Measurements from ENCODE around the gene HDGFL3.
"Not testable (repeated sequence)": the region's sequence is repeated elsewhere in the genome, so short reads cannot be mapped to it uniquely, and the experiment has no call there.

HDGFL3 gene

DNA sequence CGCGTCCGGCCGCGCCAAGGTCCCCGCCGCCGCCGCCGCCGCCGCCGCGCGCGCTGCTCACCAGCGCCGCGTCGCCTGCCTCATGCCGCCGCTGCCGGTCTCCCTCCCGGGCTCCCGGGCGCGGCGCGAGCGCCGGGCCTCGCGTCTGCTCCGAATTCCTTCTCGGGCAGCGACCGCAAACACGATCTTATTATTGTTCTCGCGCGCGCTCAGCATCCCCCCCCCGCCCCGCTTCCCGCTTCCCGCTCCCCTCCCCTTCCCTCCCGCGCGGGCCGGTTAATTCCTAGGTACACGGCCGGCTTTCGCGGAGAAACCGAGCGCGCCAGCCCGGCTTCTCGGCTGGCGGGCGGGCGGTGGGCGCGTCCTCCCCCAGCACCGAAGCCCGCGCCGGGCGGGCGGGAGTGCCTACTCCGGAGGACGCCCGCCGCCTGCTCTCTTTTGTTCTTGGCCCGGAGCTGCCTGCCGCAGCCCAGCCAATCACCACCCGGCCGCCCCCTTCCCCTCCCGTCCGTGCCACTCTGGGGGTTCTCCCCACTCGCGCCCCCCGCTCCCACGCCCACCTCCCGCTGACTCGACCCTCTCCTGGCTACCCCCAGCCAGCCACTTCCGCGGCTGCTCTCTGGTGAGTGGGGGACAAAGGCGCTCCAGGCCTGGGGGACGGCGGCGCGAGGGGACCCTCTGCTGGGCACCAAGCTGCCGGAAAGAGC, at the start of gene HDGFL3:
Gene HDGFL3 (minus strand): TSS at position 164 of the 707 bp plus-strand sequence. CDS start 409 bp downstream, outside the sequence.
- intact Hi-C loops (cut with DNase I), result loop anchor here (5.0 kb wide), 1 partner anchor 141 kb away; the partner anchor contains the start of gene BTBD1
- peak; percentile 39 to 94 (median 65) for DNase-seq

DNA sequence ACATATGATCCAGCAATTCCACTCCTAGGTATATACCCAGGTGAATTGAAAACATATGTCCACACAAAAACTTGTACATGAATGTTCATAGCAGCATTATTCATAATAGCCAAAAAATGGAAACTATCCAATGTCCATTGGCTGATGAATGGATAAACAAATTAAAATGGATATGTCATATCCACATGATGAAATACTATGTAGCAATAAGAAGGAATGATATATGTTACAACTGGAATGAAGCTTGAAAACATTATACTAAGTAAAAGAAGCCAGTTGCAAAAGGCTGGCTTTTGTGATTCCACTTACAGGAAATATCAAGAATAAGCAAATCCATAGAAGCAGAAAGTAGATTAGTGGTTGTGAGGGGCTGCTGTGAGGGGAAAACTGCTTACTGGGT, 43.2 kb upstream of the HDGFL3 start:
- intact Hi-C loops (cut with DNase I), result no loop called here
- no peak for DNase-seq

DNA sequence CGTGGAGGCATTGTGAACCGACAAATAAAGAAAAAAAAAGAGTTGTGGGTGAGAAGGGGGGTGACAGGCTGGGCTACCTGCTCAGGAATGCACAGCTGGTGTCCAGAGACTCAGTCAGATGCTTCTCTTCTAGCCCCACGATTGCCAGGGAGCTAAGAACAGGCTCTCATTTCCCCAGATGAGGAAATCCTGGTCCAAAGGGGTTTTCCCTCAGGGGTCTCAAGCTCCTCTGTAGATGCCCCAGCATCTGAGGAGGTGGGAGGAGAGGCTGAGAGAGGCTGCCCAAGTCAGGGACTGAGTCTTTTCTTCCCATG, 41.4 kb upstream of the HDGFL3 start:
- intact Hi-C loops (cut with DNase I), result loop anchor here (2.0 to 10.0 kb wide), 3 partner anchors 132 to 786 kb away; no protein-coding TSS in a partner anchor
- DNase-seq, result no peak

DNA sequence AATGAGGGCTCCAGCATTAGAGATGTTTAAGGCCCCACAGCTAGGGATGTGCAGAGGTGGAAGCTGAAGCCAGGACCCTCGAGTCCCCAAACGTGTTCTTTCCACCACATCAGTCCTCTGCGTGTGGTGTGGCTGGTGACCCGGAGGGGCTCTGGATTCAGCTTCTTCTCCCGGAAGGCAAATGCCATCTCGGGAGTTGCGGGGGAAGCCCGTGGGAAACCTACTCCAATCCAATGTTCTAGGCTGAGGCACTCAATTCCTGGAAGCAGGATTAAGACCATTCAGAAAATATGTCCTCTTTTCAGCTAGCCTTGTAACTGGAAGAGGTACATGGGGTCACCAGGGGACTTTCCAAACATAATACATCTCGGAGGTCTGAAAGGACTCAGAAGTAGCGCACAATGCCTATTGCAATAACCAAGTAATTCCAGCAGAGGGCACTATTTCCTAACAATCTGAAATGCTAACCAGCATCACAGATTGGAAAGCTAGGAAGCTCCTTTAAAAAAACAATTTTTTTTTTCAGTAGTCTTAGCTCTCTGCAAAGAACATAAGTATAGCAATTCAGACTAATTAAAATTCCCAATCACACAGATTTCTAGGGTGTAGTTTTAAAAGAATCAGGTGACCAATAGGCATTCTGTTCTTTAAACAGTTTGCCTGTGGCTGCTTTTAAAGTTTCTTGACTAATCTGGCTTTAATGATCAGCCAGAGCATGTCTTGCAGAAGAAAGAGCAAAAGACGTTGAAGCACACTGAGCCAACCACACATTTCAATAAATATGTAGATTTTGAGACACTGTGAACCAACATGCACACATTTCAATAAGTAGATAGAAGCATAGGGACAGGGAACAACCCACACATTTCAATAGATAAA, 40.8 kb upstream of the HDGFL3 start:
- DNase-seq, result peak in 2 of 10 donors; percentile 26 to 83
- intact Hi-C loops (cut with DNase I), result loop anchor here (1.0 to 10.0 kb wide), 4 partner anchors 132 to 786 kb away; no protein-coding TSS in a partner anchor

DNA sequence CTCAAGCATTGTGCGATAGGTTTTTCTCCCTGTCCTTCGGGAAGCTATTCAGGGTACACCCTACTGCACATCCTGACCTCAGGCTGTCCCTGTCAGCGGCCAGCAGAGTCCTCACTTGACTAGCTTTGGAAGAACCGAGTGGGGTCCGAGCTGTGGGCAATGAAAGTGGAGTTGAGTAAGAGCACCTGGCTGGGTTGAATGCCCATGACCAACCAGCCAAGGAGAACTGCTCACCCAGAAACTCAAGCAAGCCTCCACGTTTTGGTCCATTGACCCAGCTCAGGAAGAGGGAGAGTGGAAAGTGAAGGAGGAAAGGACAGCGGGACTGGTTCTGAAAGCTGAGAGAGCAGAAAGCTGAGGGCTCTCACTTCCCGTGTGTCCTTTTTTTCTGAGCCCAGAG, 36.0 kb upstream of the HDGFL3 start:
- intact Hi-C loops (cut with DNase I), result loop anchor here (10.0 kb wide), 1 partner anchor 791 kb away; no protein-coding TSS in a partner anchor
- peak in 1 of 10 donors; percentile 59 for DNase-seq

DNA sequence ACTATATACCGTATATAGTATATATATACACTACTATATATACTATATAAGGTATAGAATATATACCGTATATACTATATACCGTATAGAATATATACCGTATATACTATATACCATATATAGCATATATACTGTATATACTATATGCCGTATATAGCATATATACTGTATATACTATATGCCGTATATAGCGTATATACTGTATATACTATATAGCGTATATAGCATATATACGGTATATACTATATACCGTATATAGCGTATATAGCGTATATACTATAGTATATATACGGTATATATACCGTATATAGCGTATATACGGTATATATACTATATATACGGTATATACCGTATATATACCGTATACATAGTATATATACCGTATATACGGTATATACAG, 22.6 kb upstream of the HDGFL3 start:
- intact Hi-C loops (cut with DNase I), result no loop called here
- no peak for DNase-seq

DNA sequence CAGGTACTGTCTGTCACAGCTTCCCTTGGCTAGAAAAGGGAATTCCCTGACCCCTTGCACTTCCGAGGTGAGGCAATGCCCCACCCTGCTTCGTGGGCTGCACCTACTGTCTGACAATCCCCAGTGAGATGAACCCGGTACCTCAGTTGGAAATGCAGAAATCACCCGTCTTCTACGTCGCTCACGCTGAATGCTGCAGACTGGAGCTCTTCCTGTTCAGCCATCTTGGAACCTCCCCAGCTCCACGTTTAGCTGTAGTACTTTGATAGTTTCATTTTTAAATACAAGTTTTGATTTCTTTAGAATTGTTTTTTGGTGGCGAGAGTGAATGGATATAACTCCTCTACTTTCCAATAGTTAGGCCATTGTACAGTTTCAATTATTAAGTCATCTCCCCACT, 17.8 kb upstream of the HDGFL3 start:
- no peak for DNase-seq
- intact Hi-C loops (cut with DNase I), result no loop called here

DNA sequence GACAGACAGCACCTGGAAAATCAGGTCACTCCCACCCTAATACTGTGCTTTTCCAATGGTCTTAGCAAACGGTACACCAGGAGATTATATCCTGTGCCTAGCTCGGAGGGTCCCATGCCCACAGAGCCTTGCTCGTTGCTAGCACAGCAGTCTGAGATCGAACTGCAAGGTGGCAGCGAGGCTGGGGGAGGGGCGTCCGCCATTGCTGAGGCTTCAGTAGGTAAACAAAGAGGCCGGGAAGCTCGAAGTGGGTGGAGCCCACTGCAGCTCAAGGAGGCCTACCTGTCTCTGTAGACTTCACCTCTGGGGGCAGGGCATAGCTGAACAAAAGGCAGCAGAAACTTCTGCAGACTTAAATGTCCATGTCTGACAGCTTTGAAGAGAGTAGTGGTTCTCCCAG, 14.2 kb upstream of the HDGFL3 start:
- peak in 1 of 10 donors; percentile 51 for DNase-seq
- intact Hi-C loops (cut with DNase I), result not testable (repeated sequence)

DNA sequence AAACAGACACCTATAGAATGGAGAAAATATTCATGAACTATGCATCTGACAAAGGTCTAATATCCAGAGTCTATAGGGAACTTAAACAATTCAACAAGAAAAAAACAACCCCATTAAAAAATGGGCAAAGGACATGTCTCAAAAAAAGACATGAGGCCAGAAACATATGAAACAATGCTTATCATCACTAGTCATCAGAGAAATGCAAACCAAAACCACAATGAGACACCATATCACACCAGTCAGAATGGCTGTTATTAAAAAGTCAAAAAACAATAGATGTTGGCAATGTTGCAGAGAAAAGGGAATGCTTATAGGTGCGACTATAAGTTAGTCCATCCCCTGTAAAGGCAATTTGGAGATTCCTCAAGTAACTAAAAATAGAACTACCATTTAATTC, 11.4 kb upstream of the HDGFL3 start:
- no peak for DNase-seq
- intact Hi-C loops (cut with DNase I), result no loop called here

DNA sequence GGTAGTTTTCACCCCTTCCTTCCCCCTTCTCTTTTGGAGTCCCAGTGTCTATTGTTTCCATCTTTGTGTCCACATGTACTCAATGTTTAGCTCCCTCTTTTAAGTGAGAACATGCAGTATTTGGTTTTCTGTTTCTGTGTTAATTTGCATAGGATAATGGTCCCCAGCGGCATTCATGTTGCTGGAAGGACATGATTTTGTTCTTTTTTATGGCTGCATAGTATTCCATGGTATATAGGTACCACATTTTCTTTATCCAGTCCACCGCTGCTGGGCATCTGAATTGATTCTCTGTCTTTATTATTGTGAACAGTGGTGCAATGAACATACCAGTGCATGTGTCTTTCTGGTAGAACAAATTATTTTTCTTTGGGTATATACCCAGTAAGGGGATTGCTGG, 7.7 kb upstream of the HDGFL3 start:
- intact Hi-C loops (cut with DNase I), result no loop called here
- no peak for DNase-seq

DNA sequence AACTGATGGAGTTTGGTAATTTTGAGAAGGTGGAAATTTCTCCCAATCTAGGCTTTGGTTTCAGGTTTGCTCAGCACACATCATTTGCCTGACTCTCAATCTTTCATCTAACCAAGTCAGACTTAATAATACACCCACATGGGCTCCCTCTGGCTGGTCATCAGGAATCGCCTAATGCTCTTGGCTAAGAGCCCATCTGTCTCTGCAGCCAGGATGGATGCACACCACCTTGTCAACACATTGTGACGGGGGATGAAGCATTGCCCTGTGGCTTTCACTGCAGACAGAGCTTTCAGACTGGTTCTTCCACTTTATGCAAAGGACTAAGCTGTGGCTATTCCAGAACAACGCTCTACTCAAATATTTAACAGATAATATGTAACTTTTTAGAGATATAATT, 3.0 kb upstream of the HDGFL3 start:
- intact Hi-C loops (cut with DNase I), result no loop called here
- DNase-seq, result no peak

DNA sequence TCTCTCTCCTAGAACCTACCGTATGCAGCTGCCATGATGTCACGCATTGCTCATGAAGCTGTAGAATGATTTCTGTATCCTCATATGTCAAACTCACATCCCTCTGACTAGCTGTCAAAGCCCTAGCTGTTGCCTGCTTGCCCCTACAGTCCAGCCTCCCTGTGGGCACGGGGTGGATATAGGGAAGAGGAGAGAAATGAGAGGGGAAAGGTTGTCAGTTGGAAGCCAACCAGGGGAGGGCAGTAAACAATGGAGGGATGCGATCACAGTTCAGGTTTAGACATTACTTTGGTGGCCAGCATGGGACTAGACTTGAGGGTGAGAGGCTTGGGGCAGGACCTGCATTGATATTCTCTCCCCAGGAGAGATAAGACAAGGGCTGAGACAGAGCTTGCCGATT, 1.7 kb upstream of the HDGFL3 start:
- no peak for DNase-seq
- intact Hi-C loops (cut with DNase I), result loop anchor here (5.0 kb wide), 1 partner anchor 142 kb away; the partner anchor contains the start of gene BTBD1

DNA sequence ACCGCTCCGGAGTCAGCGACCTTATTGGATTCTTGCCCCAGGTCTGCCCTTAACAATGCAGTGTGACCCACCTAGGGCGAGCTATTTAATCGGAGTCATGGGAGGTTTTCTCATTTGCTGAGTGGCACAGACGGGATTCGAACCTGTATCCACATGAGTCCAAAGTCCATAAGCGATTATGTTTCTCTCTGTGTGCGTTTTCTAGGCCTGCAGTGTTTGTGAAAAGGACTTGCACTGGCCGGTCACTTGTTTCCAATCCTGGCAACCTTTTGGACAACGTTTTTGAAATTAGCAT, 691 bp upstream of the HDGFL3 start:
- intact Hi-C loops (cut with DNase I), result loop anchor here (5.0 kb wide), 1 partner anchor 141 kb away; the partner anchor contains the start of gene BTBD1
- DNase-seq, result no peak

DNA sequence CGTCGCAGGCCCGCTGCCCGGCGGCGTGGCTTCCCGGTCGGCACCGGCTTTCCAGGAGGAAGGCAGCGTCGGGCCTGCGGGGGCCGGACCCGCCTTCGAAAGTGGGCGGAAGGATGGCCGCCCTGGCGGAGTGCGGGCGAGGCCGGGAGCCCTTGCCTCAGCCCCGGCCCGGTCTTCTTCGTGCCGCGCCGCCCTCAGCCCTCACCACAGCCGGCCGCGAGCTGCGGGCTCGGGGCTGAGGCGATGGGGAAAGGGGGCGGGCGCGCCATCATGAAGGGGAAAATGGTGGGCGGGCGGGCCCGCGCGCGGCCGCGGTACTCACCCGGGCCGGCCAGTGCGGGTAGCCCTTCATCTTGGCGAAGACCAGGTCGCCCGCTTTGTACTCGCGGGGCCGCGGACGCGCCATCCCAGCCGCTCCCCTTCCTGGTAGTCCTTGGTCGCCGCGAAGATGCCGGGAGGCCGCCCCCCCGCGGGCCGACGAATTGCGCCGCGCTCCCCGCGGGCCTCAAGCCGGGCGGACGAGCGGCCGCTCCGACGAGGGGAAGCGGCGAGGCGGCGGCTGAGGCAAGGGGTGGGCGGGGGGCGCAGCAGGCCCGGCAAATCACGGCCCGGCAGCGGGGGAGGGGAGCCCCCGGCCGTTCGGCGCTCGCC, 489 bp downstream of the HDGFL3 start:
- intact Hi-C loops (cut with DNase I), result loop anchor here (5.0 kb wide), 1 partner anchor 140 kb away; the partner anchor contains the start of gene BTBD1
- peak; percentile 17 to 89 (median 42) for DNase-seq

DNA sequence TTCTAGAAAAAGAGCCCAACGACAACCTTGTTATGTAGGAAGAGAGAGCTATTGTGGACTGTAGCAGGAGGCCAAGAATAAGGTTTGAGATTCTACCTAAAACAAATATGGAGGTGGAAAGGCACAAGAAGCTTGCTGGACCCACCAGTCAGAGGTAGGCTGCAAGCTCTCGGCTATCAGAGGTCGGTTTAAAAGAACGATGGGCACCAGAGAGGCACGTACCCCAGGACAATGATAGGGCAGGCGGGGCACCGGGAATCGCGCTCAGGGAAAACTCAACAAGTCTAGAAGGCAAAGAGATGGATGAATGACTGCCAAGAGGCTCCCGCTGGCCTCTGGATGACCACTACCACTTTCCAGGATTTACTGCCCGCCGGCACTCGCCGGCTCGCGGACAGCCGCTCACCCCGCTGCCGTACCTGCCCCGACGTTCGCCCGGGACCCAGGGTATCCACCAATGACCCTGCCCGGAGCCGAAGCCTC, 1.1 kb downstream of the HDGFL3 start:
- DNase-seq, result peak in 2 of 10 donors; percentile 14 to 21
- intact Hi-C loops (cut with DNase I), result loop anchor here (5.0 kb wide), 1 partner anchor 139 kb away; the partner anchor contains the start of gene BTBD1

DNA sequence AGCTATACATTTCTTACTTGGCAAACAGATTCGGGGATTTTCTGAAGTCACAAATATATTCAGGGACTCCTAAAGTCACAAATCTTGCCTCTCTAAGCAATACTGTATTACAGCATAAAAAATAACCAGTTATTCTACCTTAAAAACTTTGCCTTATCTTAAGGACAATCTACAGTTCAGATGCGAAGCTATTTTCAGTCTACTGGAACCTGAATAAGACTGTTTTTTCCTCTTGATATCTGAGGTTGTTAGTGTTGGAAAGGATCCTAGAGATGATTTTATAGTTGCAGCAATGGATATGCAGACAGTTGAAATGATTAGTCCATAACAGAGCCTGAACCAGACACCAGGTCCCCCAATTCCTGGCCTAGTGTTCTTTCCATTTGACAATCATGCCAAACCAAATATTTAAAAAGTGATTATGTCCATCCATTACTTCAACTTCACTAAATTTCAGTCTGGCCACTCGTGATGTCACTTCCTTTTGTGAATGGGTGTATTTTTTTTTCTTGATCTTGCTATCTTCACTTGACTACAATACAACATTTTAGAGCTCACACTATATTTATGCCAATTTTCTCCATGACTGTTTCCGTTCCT, 1.8 kb downstream of the HDGFL3 start:
- intact Hi-C loops (cut with DNase I), result loop anchor here (5.0 kb wide), 1 partner anchor 139 kb away; the partner anchor contains the start of gene BTBD1
- no peak for DNase-seq

DNA sequence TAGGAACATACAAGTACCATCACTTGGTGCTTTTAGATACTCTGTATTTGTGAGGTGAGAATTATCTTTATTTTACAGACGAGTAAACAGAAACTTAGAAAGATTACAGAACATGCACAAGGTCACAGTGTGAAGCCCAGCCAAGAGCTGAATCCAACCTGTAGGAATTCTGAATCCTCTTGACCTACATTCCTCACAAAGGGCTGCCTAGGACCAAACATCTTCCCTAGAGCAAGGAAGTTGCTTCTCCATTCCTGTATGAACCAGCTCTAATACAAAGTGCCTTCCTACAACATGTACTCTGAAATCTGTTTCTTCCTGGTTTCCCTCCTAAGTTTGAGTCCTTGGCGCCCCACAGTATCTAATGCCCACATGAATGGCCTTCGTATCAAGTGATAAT, 2.9 kb downstream of the HDGFL3 start:
- intact Hi-C loops (cut with DNase I), result loop anchor here (5.0 kb wide), 1 partner anchor 137 kb away; the partner anchor contains the start of gene BTBD1
- DNase-seq, result no peak

DNA sequence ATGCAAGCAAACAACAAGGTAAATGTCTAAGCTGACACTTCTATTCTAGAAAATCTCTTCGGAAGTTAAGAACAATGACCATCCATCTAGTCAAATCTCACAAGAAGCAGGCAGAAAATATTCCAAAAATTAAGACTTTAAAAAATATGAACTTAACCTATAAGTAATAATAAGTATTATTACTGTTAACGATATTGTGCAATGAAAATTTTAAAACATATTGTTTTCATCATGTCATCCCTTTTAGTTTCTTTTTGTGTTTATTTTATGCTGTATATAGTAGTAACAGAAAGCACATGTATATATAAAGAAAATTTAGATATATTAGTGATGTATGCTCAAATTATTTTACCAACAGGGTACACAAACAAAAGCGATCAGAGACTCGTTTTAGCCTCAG, 4.1 kb downstream of the HDGFL3 start:
- no peak for DNase-seq
- intact Hi-C loops (cut with DNase I), result no loop called here

DNA sequence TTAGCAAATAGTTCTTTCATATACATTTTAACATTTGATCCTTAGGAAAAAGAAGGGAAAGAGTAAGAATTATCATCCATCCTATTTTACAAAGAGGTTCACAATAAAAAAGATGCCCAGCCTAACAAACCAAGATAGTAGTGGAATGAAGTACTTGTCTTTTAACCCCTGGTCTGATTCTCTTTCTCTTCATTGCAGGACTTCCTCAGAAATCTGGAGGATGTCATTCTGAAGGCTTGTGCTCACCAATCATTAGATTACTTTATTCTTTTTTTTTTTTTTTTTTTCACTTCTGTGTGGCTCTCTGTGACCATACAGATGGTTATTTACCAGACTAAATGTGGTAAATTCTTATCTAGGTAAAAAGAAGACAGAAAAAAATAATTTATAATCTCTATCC, 7.0 kb downstream of the HDGFL3 start:
- DNase-seq, result no peak
- intact Hi-C loops (cut with DNase I), result no loop called here

DNA sequence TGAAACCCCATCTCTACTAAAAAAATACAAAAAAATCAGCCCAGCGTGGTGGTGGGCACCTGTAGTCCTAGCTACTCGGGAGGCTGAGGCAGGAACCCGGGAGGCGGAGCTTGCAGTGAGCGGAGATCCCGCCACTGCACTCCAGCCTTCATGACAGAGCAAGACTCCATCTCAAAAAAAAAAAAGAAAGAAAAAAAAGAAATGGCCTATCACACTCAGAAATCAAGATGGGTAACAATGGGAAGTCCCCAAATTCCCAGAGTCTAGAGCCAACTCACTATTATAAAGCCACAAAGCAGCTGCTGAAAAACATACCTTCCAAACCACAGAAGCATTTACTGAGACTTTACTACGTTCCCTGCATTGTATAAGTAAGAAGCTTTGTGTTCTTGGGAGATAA, 7.5 kb downstream of the HDGFL3 start:
- intact Hi-C loops (cut with DNase I), result no loop called here
- no peak for DNase-seq
